HG03457 (cell line): ENCODE measurements around the gene MAL.

Experiments
- ATAC-seq: cut with Tn5 transposase; IDR thresholded peaks from one replicate; pipeline ENCODE4 v1.9.1; 2021; ENCODE audit warnings: moderate number of reproducible peaks; ENCODE audit not compliant: unreplicated experiment

The MAL gene

DNA sequence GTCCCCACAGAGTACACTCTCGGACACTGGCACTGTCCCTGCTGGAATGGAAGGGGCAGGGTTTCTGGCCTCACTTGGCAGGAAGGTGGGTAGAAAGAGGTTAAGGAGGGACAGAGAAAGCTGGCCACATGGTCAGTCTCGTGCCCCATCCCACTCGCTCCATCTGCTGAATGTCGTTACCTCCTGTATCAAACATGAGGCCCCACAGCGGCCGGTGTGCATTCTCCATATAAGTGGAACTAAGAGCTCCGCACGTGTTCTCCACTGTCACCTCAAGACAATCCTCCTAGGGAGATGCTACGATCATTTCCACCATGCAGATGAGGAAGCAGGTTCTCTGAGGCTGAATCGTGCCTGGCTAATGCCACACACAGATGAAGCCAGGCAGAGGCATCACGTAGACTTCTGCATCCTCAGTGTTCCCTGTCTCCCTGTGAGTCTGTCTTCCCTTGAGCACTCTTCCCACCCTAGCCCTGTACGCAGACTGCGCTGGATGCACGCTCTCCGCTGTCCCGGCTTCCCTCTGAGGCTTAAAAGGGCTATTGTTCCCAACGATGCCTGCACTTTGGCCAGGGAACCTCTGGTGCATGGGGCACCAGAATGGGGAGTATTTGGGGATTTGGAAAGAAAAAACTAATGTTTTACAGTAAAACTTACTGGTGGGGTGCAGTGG is 35.1 kb downstream of the MAL start:
- ATAC-seq = no peak

DNA sequence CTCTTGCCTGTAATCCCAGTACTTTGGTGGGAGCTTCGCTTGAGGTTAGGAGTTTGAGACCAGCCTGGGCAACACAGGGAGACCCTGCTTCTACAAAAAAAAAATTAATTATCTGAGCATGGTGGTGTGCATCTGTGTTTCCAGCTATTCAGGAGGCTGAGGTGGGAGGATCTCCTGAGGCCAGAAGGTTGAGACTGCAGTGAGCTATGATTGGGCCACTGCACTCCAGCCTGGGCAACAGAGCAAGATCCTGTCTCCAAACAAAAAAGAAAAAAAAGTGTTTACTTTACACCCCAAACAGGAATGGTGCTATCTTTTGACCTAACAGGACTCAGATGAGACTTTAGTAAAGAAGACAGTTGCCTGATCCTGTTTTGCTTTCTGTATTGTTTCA is 35.6 kb downstream of the MAL start:
- no peak for ATAC-seq

DNA sequence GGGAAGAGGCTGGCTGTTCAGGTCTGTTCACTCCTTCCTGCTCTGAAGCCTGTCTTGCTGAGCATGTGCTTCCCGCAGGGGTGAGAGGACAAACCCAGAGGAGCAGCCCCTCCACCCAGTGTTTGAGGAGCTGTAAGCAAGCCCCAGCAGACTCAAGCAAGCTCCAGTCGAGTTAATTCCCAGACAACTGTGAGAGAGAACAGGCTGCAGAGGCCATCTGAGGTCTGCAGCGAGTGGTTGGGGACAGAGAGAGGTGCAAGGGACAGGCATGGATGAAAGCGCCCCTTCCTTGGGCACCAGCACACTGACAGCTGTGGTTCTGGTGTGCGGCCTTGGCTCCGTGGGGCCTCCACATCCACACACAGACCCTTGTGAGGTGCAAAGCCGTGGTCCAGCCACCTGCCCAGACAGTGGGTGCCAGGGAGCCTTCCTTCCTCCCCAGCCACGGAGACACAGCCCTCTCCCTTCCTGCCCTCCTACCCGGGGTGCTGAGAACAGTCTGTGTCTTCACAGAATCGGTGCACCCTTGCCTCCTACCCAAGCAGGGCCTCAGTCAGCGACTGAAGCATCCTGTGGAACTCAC is 36.2 kb downstream of the MAL start:
- ATAC-seq = no peak

DNA sequence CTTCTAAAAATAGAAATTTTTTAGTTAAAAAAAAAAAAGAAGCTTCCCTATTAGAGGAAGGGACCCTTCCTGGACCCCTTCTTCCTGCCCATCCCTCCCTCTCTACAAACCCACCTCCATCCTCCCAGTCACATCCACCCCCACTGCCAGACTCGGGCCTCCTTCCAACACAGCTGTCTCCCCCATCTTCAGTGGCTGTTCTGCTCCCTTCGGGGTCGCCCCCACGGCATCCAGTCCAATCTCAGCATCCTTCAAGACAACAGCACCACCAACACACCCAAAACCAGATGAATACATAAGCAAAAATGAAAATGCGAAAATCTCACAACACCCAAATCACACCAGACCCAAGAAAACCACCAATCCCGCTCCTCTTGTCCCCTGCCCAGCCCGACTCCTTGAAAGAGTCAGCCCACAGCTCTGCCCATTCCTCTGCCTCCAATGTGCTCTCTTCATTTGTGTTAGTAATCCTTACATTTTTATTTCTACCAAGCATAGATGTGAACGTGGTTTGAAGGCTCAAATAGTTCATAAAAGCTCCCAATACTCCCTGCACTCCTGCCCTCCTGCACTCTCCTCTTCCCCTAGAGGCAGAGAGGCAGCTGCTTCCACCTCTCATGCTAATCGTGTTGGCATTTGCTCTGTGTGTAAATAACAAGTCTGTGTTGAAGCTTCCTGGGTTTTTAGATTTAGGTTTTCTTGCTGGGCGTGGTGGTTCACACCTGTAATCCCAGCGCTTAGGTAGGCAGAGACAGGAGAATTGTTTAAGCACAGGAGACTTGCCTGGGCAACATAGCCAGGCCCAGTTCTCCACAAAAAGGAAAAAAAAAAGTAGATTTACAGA is 37.0 kb downstream of the MAL start:
- peak; percentile 19 for ATAC-seq

DNA sequence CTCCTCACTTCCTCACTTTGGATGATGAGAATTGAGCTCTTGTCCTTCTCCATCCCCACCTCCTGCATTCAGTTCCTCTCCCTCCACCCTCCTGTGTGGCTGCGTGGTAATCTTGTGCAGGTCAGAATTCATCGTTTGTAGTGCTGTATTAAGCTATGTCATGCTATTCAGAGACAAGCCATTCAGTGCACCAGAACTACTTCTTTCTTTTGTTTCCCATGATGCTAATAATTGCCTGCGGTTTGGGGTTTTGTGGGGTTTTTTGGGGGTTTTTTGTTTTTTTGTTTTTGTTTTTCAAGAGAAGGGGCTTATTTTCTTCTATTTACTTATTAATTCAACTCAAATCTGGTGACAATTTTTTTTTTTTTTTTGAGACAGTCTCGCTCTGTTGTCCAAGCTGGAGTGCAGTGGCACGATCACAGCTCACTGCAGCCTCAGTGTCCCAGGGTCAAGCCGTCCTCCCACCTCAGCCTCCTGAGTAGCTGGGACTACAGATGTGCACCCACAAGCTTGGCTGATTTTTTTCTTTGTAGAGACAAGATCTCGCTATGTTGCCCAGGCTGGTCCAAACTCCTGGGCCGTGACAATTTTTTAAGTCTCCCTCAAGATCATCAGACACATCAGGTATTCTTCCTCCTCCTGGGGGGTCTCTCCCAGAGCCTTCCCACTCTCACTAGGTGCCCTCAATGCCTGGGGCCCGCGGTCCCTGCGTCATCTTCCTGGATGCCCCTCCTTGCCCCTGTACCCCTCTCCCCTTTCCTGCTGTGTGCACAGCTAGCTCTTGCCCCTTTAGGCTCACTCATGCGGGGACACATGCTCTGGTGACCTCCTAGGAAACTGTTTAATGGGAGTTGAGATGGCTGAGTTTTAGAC is 37.8 kb downstream of the MAL start:
- ATAC-seq = peak; percentile 70

DNA sequence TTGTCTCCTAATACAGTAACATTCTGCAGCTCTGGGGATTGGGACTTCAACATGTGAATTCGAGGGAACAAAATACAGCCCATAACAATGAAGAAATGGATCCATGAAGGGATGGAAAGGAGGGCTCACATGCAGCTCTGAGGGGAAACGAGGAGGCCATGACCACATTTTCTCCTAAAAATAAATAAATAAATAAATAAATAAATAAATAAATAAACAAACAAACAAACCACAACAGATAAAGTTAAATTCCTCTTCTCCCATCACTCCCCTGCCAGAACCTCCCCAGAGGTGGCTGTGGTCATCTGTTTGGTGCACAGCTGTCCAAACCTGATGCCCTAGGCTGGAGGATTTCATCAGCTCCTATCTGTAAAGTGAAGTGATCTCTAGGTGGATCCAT is 42.7 kb downstream of the MAL start:
- ATAC-seq = no peak

DNA sequence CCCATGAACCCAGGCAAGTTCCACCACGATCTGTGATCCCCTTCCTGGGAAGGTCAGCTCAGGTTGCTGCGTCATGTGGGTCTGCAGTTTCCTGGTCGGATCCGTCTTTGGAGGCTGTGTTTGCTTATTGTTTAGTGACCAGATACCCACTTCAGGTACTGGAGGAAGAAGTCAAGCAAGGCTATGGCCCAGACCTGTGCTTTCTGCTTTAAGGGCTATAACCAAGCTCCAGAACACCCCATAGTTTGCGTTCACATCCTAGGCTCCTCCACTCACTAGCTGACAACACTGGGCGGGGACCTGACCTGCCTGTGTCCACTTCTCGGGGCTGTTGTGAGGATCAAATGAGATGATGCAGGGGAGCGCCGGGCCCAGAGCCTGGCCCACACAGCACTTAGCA is 44.0 kb downstream of the MAL start:
- ATAC-seq = no peak

DNA sequence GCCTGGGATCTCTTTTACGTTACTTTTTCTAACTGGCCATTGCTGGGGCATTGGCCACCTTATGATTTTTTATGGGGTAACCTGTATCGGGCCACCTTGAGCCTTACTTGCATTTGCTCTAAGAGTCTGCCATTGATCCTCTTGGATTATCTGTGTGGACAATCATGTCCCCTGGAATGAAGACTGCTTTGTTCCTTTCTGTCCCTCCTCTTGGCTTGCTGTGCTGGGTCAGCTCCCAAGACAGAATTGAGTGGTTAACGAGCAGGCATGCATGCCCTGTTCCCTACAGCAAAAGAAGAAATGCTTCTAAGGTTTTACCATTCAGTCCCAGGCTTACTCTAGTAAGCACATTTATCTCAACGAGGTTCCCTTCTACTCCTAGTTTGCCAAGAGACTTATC is 46.3 kb downstream of the MAL start:
- ATAC-seq = no peak

DNA sequence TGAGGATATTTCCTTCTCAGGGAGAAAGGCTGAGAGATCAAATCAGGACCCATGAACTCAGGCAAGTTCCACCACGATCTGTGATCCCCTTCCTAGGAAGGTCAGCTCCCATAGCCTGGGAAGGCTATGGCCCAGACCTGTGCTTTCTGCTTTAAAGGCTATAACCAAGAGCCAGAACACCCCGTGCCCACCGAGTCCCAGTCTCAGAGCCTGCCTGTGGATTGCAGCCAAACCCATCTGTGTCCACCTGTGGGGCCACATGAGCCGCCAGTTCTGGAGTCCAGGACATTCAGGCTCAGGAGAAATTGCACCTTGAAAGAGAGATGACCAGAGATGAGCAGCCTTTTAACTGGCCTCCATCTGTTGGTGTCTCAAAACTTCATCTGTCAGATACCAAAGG is 46.9 kb downstream of the MAL start:
- ATAC-seq = no peak

DNA sequence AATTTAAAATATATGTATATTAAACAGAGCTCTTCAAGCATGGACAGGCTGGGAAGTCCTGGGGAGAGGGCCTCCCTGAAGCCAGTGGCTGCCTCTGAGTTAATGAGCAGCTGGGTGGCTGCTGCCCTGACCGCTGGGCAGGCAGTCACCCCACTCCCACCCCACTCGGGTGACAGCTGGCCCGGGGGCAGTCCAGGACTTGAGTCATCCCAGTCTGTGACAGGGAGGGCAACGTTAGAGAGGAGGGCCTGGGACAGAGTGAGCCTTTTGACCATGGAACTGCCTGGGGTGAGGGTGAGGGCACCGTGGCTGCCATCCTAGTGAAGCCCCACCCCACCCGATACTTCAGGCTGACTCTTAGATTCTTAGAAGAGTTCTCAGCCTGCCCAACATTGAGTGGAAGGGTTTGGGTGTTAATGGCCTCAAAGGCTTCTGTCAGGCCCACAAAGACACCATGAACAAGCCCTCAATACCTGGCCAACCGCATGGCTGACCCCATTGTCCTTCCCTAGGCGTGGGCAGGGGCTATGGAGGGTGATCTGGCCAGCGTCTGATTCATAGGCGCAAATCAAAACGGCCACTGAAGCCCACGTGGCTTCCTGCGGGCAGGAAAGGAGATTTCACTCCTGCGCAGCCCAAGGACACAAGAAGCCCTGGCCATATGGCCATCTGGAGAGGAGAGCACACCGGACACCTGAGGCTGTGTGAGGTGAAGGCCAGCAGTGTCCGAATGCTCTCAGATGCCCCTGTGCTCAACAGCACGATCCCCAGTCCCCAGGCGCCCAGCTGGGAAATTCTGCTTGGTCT is 48.6 kb downstream of the MAL start:
- ATAC-seq = no peak

DNA sequence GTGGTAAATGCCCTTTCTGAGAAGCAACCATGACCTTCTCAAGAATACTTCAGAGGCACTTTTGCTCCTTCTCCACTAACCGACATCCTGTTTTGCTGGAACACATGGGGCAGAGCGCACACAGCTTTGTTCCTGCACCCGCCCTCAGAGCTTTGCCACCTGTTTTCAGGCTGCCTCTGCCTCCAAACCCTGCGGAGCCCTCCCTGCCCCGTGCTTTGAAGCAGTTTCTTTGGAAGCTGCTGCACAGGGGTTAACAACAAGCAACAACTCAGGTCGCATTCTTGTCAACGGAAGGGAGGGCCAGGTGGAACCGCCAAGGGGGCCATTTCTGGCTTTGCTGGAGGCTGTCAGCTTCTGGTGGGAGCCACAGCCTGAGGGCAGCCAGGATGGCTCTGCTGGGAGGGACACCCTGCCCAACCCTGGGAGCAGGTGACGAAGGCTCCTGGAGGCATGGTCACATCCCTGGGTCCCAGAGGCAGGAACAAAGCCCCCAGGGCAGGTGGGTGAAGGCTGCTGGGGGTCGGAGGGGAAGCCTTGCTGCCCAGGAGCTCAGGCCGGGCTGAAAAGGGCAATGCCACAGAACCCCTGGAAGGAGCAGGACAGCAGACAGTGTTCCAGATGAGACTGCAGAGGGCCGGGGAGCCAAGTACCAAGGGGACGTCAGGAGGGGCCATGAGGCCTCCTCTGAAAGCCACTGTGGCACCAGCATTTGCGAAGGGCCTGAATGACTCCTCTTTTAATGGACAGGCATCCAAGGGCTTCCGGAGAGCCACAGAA is 49.3 kb downstream of the MAL start:
- ATAC-seq = no peak

DNA sequence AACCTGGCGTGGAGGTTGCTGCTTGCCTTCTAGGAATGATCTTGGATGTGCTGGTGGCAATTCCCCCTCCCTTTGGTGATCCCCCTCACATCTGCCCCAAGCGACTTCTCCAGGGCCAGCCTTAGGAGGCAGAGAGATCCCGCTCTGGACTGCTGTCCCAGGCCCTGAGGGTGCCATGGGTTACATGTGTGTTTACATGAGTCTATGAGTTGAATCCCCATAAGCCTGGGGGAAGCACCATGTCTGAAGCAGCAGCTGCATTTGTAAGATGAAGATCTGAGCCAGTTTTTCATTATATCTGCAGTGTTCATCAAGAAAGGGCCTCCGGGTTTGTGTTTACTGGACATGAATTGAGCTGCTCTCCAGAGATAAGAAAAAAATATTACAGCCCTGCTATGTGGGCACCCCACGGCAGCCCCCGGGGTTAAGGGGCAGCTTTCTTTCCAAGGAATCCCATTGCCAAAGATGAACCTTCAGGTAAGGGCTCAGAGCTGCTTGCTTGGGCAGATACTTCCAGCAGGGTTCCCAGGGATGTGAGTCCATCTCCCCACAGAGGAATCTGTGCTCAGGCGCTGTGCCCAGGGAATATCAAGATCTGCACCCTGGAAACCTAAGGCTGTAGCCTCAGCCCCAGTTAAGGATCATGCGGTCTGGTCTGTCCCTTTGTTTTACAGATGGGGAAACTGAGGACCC is 50.1 kb downstream of the MAL start:
- ATAC-seq = no peak

DNA sequence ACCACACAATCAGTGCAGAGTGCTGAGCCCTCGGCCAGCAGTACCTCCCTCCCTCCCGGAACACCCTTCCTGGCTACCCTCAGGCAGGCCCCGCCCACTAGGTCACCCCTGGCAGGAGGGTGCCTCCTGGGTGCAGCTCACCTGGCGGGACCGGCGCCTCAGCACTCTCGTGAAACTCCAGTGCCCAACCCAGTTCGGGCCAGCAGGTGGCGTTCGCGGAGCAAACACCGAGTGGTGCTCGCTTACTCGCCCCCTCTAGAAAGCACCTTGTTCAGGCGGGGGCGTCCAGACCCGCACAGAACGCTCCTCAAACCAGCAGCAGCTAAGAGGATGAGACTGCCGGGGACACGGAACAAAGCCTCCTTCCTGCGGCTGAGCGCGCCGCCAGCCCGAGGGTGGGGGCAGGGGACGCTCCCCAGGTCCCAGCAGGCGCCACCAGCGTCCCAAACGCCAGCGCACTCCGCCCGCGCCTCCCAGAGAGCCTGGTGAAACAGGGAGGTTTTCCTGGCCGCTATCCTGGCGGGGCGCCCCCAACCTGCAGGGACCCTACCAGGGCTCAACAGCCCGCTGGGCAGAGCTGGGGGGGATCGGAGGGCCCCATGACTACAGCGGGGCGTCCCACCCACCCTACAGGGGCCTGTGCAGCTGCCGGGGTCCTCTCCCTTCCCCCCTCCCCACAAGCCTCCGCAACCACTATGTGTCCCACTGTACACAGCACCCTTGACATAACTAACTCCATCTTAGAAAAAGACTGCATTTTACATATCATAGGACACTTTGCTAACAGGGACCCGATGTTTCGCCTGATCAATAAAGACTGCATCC is 51.4 kb downstream of the MAL start:
- peak; percentile 81 for ATAC-seq

DNA sequence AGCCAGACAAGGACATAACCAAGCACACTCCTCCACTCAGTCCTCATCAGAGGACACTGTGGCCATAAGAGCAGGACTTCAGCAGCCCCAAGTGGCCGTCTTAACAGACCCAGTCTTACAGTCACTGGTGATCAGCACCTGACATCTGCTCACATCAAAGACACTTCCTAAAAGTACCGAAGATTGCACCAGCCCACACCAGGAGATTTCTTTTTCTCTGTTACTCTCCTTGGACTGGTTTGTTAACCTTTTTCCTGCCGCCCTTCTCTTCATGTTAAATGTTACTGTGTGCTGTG is 52.0 kb downstream of the MAL start:
- no peak for ATAC-seq

DNA sequence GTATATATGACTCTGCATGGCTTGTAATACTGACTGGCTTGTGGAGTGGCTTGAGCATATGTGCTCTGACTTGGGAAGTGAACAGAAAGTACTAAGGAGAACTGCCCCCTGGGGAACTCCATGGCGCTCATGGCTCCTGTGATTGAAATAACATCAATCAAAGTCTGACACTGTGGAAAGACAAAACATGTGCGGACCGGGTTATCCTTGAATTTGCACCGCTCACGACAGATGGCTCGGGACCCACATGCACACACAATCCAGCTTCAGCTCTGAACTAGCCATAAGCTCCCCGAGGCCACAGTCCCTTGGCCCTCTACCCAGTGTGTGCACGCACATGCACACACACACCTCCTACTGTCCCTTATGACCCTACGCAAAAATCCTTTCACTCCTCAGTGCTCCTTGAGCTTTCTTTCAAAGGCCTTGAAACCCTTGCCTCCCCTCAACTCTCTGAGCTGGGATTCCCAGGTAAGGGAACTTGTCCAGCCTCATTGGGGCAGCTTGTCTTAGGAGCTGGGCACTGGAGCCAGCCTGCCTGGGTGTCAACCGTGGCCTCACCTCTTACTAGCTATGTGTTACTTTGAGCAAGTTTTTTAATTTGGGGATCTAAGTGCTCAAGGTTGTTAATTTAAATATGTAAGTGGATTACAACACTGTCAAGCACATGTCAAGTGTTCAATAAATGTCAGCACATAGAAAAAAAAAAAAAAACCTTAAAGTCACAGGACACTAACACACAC is 52.5 kb downstream of the MAL start:
- ATAC-seq = no peak

DNA sequence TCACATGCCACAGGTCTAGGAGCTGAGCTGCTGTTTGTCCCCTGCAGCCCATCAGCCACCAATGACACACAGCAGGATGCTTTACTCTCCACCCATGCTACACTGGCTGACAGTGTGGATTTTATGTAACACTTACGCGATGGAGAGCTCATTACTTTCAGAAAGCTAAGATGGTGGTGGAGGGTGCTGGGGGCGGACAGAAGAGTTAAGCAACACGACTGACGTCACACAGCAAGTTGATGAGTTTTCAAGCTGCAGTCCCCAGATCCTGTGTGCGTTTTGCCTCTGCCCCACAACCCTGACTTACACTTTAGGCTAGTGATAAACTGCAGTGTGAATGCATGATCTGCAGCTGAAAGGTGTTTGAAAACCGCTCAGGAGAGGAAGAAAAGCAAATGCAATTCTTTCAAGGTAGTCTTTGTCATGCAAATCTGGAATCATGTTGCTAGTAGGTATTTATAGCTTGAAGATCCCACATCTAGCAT is 53.7 kb downstream of the MAL start:
- ATAC-seq = no peak

DNA sequence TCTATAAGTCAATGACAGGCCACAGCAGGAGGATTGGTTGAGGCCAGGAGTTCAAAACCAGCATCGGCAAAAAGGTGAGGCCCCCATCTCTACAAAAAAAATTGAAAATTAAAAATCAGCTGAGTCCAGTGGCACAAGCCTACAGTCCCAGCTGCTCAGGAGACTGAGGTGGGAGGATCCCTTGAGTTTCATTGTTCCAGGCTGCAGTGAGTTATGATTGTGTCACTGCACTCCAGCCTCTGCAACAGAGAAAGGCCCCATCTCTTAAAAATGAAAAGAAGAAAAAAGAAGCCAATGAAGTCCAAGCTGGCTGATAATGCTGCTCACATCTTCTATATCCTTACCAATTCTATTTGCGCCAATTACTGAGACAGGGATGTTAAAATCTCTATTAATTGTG is 57.0 kb downstream of the MAL start:
- ATAC-seq = no peak

DNA sequence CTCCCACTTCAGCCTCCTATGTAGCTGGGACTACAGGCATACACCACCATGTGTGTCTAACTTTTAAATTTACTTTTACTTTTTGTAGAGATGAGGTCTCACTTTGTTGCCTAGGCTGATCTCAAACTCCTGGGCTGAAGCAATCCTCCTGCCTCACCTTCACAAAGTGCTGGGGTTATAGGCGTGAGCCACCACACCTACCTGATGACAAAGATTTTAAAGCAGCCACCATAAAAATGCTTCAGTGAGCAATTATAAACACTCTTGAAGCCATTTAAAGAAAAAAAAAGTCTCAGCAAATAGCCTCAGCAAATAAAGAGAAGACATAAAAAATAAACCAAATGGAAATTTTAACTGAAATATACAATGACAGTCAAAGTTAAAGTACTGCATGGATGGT is 60.5 kb downstream of the MAL start:
- no peak for ATAC-seq
